ENCODE data around the gene BRIP1. TPM values are rescaled to one million over a fixed set of nuclear protein-coding genes. Genes with fewer than 3 reads are reported as not detected.

The BRIP1 gene
- total and polyA plus RNA-seq, 10 of the 15 experiments (the other 5 are each of a cell fraction or from before 2014, with no cell fraction given), result 4.0 to 24.2 (median 12.8) TPM

GRCh38 chr17:61634011-61634539 is 229.3 kb downstream of the BRIP1 start:
- RAD21 ChIA-PET (ENCODE audit: unreplicated experiment), result interaction anchor here (2.1 to 4.8 kb wide), 4 partner anchors 202 to 479 kb away, joined by 5 to 45 read pairs (median 20); no protein-coding TSS in a partner anchor
- peak in 1 of 2 experiments; percentile 89; a peak in 1 of 4 replicates for TF ChIP-seq ETV6 (conservative IDR thresholded peaks at IDR 0.05 in 1 of 2, IDR thresholded peaks at IDR 0.05 in 1 of 2; ENCODE audit: borderline replicate concordance in 1 of 2, low read depth in 1 of 2)
- no peak for TF ChIP-seq MYC (IDR thresholded peaks at IDR 0.05; ENCODE audit: insufficient read depth, insufficient read length, insufficient replicate concordance, low read length, severe bottlenecking)
- no peak overlapping the region for H3K4me2 ChIP-seq (ENCODE audit: control insufficient read depth, insufficient read depth)
- BruUV-seq (replicated peaks), result no TSS peak
- CTCF ChIA-PET, result interaction anchor here (0.6 to 6.0 kb wide), 10 partner anchors 10 to 476 kb away, joined by 3 to 83 read pairs (median 6); partner anchors contain the start of gene BRIP1
- no peak overlapping the region for H3K27ac ChIP-seq (ENCODE audit: control insufficient read depth, insufficient read depth)
- ATAC-seq, result no peak
- no peaks in the 10 kb centered on the region for H3K4me1 ChIP-seq (ENCODE audit: control insufficient read depth, insufficient read depth, low read length)
- no peak overlapping the region for H2AFZ ChIP-seq (ENCODE audit: control insufficient read depth, low read depth, low read length)
- no peak overlapping the region for H3K4me3 ChIP-seq
- H3K27me3 ChIP-seq (replicated peaks in 1 of 2; ENCODE audit: control insufficient read depth in 2 of 2, insufficient read depth in 2 of 2, low read length in 1 of 2), result no peaks in the 10 kb centered on the region; a peak in 1 of 4 replicates
- H3K9me3 ChIP-seq (replicated peaks; ENCODE audit: control insufficient read depth, insufficient read depth, low read length), result no peaks in the 10 kb centered on the region
- POLR2A ChIA-PET, result interaction anchor here (0.6 kb wide), 1 partner anchor 67 kb away, joined by 3 read pairs; no protein-coding TSS in a partner anchor
- in situ Hi-C loops (cut with MboI), result loop anchor here (5.0 kb wide), 1 partner anchor 473 kb away; no protein-coding TSS in a partner anchor
- H3K36me3 ChIP-seq (ENCODE audit: control insufficient read depth in 2 of 2, insufficient read depth in 2 of 2, low read length in 1 of 2), result no peaks in the 10 kb centered on the region
- H3K79me2 ChIP-seq (ENCODE audit: control insufficient read depth, insufficient read depth, low read length), result no peaks in the 10 kb centered on the region
- FAIRE-seq, result no peak
- SMC1A ChIA-PET (ENCODE audit: uncharacterized antibody, unreplicated experiment), result interaction anchor here (0.8 to 5.6 kb wide), 11 partner anchors 12 to 476 kb away, joined by 3 to 80 read pairs (median 6); no protein-coding TSS in a partner anchor
- DNase-seq (ENCODE audit: low read depth, low spot score), result no peak
- intact Hi-C loops (cut with micrococcal nuclease; ENCODE audit: unreplicated experiment), result no loop called here
- H4K20me1 ChIP-seq (ENCODE audit: control insufficient read depth, insufficient read depth), result no peaks in the 10 kb centered on the region
- no peak overlapping the region for H3K9ac ChIP-seq (ENCODE audit: control insufficient read depth, insufficient read depth, low read length)

DNA sequence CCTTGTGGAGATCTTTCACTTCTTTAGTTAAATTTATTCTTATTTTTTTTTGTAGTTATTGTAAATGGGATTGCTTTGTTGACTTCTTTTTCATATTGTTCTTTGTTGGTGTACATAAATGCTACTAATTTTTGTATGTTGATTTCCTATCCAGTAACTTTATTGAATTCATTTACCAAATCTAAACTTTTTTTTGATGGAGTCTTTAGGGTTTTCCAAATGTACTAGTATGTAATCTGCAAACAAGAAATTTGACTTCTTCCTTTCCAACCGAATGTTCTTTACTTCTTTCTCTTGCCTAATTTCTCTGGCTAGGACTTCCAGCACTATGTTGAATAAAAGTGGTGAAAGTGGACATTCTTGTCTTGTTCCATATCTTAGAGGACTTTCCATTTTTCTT is 230.5 kb downstream of the BRIP1 start:
- in situ Hi-C loops (cut with MboI), result loop anchor here (5.0 kb wide), 1 partner anchor 474 kb away; no protein-coding TSS in a partner anchor
- Histone ChIP-seq H3K4me2 (ENCODE audit: control insufficient read depth, insufficient read depth) (no peak overlapping the region), H3K36me3 (ENCODE audit: control insufficient read depth in 2 of 2, insufficient read depth in 2 of 2, low read length in 1 of 2) (no peaks in the 10 kb centered on the region), H3K27me3 (replicated peaks in 1 of 2; ENCODE audit: control insufficient read depth in 2 of 2, insufficient read depth in 2 of 2, low read length in 1 of 2) (no peaks in the 10 kb centered on the region; a peak in 1 of 4 replicates), H3K4me1 (ENCODE audit: control insufficient read depth, insufficient read depth, low read length) (no peaks in the 10 kb centered on the region), H3K9me3 (replicated peaks; ENCODE audit: control insufficient read depth, insufficient read depth, low read length) (no peaks in the 10 kb centered on the region), H2AFZ (ENCODE audit: control insufficient read depth, low read depth, low read length) (no peak overlapping the region), H4K20me1 (ENCODE audit: control insufficient read depth, insufficient read depth) (no peaks in the 10 kb centered on the region), H3K27ac (ENCODE audit: control insufficient read depth, insufficient read depth) (no peak overlapping the region), H3K79me2 (ENCODE audit: control insufficient read depth, insufficient read depth, low read length) (no peaks in the 10 kb centered on the region), H3K4me3 (no peak overlapping the region), H3K9ac (ENCODE audit: control insufficient read depth, insufficient read depth, low read length) (no peak overlapping the region)
- ChIA-PET POLR2A (no interaction called here), RAD21 (ENCODE audit: unreplicated experiment) (no interaction called here), CTCF (interaction anchor here (6.0 kb wide), 1 partner anchor 204 kb away, joined by 83 read pairs; no protein-coding TSS in a partner anchor), SMC1A (ENCODE audit: uncharacterized antibody, unreplicated experiment) (interaction anchor here (1.2 kb wide), 1 partner anchor 477 kb away, joined by 6 read pairs; no protein-coding TSS in a partner anchor)
- BruUV-seq (replicated peaks), result no TSS peak
- no peak for FAIRE-seq
- intact Hi-C loops (cut with micrococcal nuclease; ENCODE audit: unreplicated experiment), result no loop called here
- WGBS (ENCODE audit: insufficient coverage, insufficient replicate concordance, low lambda C conversion rate, missing lambda C conversion rate), result 36% methylated on average over 1 of the region's 1 CpG
- no peak for DNase-seq (ENCODE audit: low read depth, low spot score)
- ATAC-seq, result no peak
- TF ChIP-seq REST (IDR thresholded peaks at IDR 0.05; ENCODE audit: low read depth, low read length) (no peak), ZNF274 (IDR thresholded peaks at IDR 0.05; ENCODE audit: insufficient read depth, insufficient read length) (no peak), ETV6 (conservative IDR thresholded peaks at IDR 0.05 in 1 of 2, IDR thresholded peaks at IDR 0.05 in 1 of 2; ENCODE audit: borderline replicate concordance in 1 of 2, low read depth in 1 of 2) (peak in 1 of 2 experiments; percentile 90; a peak in 1 of 4 replicates)
- TF ChIP-seq, protein P1, sequence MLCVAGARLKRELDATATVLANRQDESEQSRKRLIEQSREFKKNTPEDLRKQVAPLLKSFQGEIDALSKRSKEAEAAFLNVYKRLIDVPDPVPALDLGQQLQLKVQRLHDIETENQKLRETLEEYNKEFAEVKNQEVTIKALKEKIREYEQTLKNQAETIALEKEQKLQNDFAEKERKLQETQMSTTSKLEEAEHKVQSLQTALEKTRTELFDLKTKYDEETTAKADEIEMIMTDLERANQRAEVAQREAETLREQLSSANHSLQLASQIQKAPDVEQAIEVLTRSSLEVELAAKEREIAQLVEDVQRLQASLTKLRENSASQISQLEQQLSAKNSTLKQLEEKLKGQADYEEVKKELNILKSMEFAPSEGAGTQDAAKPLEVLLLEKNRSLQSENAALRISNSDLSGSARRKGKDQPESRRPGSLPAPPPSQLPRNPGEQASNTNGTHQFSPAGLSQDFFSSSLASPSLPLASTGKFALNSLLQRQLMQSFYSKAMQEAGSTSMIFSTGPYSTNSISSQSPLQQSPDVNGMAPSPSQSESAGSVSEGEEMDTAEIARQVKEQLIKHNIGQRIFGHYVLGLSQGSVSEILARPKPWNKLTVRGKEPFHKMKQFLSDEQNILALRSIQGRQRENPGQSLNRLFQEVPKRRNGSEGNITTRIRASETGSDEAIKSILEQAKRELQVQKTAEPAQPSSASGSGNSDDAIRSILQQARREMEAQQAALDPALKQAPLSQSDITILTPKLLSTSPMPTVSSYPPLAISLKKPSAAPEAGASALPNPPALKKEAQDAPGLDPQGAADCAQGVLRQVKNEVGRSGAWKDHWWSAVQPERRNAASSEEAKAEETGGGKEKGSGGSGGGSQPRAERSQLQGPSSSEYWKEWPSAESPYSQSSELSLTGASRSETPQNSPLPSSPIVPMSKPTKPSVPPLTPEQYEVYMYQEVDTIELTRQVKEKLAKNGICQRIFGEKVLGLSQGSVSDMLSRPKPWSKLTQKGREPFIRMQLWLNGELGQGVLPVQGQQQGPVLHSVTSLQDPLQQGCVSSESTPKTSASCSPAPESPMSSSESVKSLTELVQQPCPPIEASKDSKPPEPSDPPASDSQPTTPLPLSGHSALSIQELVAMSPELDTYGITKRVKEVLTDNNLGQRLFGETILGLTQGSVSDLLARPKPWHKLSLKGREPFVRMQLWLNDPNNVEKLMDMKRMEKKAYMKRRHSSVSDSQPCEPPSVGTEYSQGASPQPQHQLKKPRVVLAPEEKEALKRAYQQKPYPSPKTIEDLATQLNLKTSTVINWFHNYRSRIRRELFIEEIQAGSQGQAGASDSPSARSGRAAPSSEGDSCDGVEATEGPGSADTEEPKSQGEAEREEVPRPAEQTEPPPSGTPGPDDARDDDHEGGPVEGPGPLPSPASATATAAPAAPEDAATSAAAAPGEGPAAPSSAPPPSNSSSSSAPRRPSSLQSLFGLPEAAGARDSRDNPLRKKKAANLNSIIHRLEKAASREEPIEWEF (IDR thresholded peaks at IDR 0.05; ENCODE audit: insufficient replicate concordance, low read depth, low read length), result no peak
